ENCODE data around the gene CLEC18A. TPM values are rescaled to one million over a fixed set of nuclear protein-coding genes. Genes with fewer than 3 reads are reported as not detected.
A peak's percentile ranks its signal among the peaks of the same experiment; 100 is the strongest.
"Not testable (repeated sequence)": the region's sequence is repeated elsewhere in the genome, so short reads cannot be mapped to it uniquely, and the experiment has no call there.

The CLEC18A gene
- total and polyA plus RNA-seq, 2 donors (not counting 1 experiment from before 2014, with no cell fraction given) = 0.52 to 2.2 TPM

DNA sequence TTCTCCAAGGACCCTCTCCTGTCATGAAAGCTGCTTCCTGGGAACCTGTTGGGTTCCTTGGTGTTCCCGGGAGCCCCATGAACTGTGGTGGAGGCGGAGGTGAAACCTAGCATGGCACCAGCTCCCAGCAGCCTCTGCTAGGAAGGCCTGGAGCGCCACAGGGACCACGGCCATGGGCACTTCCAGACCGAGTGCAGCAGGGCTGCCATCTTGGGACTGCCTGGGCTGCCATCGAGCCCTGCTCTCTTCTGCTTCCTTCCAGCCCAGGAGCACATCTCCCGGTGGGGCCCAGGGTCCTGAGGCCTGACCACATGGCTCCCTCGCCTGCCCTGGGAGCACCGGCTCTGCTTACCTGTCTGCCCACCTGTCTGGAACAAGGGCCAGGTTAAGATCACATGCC lies 12.2 kb downstream of the CLEC18A start:
- H3K9ac ChIP-seq (ENCODE audit: low read length); H3K27me3 Mint-ChIP-seq; CTCF ChIA-PET; H3K36me3 ChIP-seq (replicated peaks in 1 of 2; ENCODE audit: control extremely low read depth in 1 of 2, control insufficient read depth in 1 of 2, extremely low read depth in 1 of 2, insufficient read depth in 2 of 2, low read length in 1 of 2); H3K79me2 ChIP-seq (ENCODE audit: control insufficient read depth, insufficient read depth, low read length); POLR2A ChIA-PET; H3K4me1 Mint-ChIP-seq; DNase-seq; H2AFZ ChIP-seq (ENCODE audit: insufficient read depth, low read depth, low read length, poor library complexity, severe bottlenecking); H3K4me3 Mint-ChIP-seq; H3K9me3 Mint-ChIP-seq (ENCODE audit: insufficient read depth); intact Hi-C loops (cut with micrococcal nuclease); H3K4me1 ChIP-seq (ENCODE audit: control insufficient read depth in 2 of 2, insufficient read depth in 2 of 2, low read length in 2 of 2); H3K27ac Mint-ChIP-seq; ATAC-seq (ENCODE audit: low read depth); H4K20me1 ChIP-seq (ENCODE audit: control insufficient read depth, insufficient read depth, low read length, poor library complexity, severe bottlenecking); H3K9me3 ChIP-seq (ENCODE audit: control extremely low read depth in 1 of 3, control insufficient read depth in 2 of 3, insufficient read depth in 1 of 3, low read length in 2 of 3); H3K4me2 ChIP-seq (replicated peaks; ENCODE audit: low read depth, low read length, poor library complexity, severe bottlenecking); H3K4me3 ChIP-seq (ENCODE audit: control extremely low read depth in 1 of 5, extremely low read depth in 1 of 5, insufficient read depth in 1 of 5, low read depth in 2 of 5, low read length in 4 of 5); H3K27me3 ChIP-seq (replicated peaks in 1 of 4; ENCODE audit: control extremely low read depth in 1 of 4, control insufficient read depth in 3 of 4, insufficient read depth in 4 of 4, low read length in 3 of 4); H3K27ac ChIP-seq (ENCODE audit: low read length in 2 of 2): not testable (repeated sequence)
- no CpG with 5 or more reads among the region's 9 CpGs for WGBS (ENCODE audit: insufficient coverage)

DNA sequence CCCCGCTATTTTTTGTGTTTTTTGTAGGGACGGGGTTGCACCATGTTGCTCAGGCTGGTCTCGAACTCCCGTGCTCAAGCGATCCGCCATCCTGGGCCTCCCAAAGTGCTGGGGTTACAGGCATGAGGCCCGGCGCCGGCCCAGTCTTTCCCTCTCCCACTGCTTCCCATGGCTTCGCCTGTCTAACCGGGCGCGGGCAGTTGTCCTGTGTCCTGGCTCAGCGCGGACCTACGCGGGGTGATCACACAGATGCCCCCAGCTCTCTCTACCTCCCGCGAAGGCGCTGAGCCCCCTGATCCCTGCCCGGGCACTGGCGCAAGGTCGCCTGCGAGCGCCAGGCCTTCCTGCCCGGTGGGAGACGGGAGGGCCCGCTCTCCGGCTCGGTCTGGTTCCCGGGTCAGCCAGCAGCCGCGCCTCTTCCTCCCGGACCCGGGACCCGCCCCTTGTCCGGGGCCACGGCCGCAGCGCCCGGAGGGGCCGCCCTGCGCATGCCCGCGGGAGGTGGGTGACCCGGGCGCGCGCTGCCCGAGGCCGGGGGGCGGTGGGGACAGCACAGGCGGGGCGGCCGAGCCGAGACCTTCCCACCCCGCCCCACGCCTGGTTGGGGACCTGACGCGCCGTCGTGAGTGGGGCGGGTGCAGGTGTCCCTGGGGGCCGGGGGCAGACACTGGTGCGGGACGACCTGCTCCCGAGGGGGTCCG lies 14.0 kb downstream of the CLEC18A start:
- WGBS (ENCODE audit: insufficient coverage) = 0% methylated on average over 22 of the region's 68 CpGs
- H3K4me1 Mint-ChIP-seq; H3K9me3 ChIP-seq (ENCODE audit: control extremely low read depth in 1 of 3, control insufficient read depth in 2 of 3, insufficient read depth in 1 of 3, low read length in 2 of 3); intact Hi-C loops (cut with micrococcal nuclease); DNase-seq; H3K36me3 ChIP-seq (replicated peaks in 1 of 2; ENCODE audit: control extremely low read depth in 1 of 2, control insufficient read depth in 1 of 2, extremely low read depth in 1 of 2, insufficient read depth in 2 of 2, low read length in 1 of 2); H3K9me3 Mint-ChIP-seq (ENCODE audit: insufficient read depth); H3K27ac ChIP-seq (ENCODE audit: low read length in 2 of 2); H3K79me2 ChIP-seq (ENCODE audit: control insufficient read depth, insufficient read depth, low read length); POLR2A ChIA-PET; H4K20me1 ChIP-seq (ENCODE audit: control insufficient read depth, insufficient read depth, low read length, poor library complexity, severe bottlenecking); CTCF ChIA-PET; H3K27ac Mint-ChIP-seq; H3K27me3 ChIP-seq (replicated peaks in 1 of 4; ENCODE audit: control extremely low read depth in 1 of 4, control insufficient read depth in 3 of 4, insufficient read depth in 4 of 4, low read length in 3 of 4); H3K27me3 Mint-ChIP-seq; H3K4me1 ChIP-seq (ENCODE audit: control insufficient read depth in 2 of 2, insufficient read depth in 2 of 2, low read length in 2 of 2): not testable (repeated sequence)
- peak overlapping the region in 3 of 5 experiments; percentile 8 to 46 (median 39) for H3K4me3 ChIP-seq (ENCODE audit: control extremely low read depth in 1 of 5, extremely low read depth in 1 of 5, insufficient read depth in 1 of 5, low read depth in 2 of 5, low read length in 4 of 5)
- peak overlapping the region; percentile 35 for H3K9ac ChIP-seq (ENCODE audit: low read length)
- ATAC-seq (ENCODE audit: low read depth) = peak; percentile 56
- peak overlapping the region; percentile 13 for H3K4me3 Mint-ChIP-seq
- peak overlapping the region; percentile 38 for H2AFZ ChIP-seq (ENCODE audit: insufficient read depth, low read depth, low read length, poor library complexity, severe bottlenecking)
- H3K4me2 ChIP-seq (replicated peaks; ENCODE audit: low read depth, low read length, poor library complexity, severe bottlenecking) = peak overlapping the region; percentile 48

DNA sequence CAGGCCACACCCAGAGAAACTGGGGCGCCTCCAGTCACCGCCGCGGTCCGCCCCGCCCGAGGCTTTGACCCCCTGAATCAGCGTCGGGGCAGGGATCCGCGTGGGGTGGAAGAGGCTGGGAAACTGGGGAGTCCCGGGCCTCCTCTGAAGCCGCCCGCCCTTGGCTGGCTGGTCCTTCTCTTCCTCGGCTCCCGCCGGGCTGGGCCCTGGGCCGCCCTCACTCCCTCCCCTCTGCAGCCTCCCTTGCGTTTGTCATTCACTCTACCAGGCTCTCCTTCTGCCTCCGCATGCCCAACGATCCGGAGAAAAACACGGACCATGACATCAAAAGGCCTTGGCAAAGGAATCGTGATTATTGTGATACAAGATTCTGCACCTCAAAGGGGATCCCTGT lies 14.5 kb downstream of the CLEC18A start:
- H3K27ac ChIP-seq (ENCODE audit: low read length in 2 of 2); H3K9me3 ChIP-seq (ENCODE audit: control extremely low read depth in 1 of 3, control insufficient read depth in 2 of 3, insufficient read depth in 1 of 3, low read length in 2 of 3); H4K20me1 ChIP-seq (ENCODE audit: control insufficient read depth, insufficient read depth, low read length, poor library complexity, severe bottlenecking); DNase-seq; H3K4me1 ChIP-seq (ENCODE audit: control insufficient read depth in 2 of 2, insufficient read depth in 2 of 2, low read length in 2 of 2); H3K9me3 Mint-ChIP-seq (ENCODE audit: insufficient read depth); H3K27me3 ChIP-seq (replicated peaks in 1 of 4; ENCODE audit: control extremely low read depth in 1 of 4, control insufficient read depth in 3 of 4, insufficient read depth in 4 of 4, low read length in 3 of 4); POLR2A ChIA-PET; ATAC-seq (ENCODE audit: low read depth); H3K36me3 ChIP-seq (replicated peaks in 1 of 2; ENCODE audit: control extremely low read depth in 1 of 2, control insufficient read depth in 1 of 2, extremely low read depth in 1 of 2, insufficient read depth in 2 of 2, low read length in 1 of 2); H2AFZ ChIP-seq (ENCODE audit: insufficient read depth, low read depth, low read length, poor library complexity, severe bottlenecking); H3K4me2 ChIP-seq (replicated peaks; ENCODE audit: low read depth, low read length, poor library complexity, severe bottlenecking); H3K4me3 Mint-ChIP-seq; H3K27ac Mint-ChIP-seq; H3K27me3 Mint-ChIP-seq; intact Hi-C loops (cut with micrococcal nuclease); H3K4me1 Mint-ChIP-seq; H3K79me2 ChIP-seq (ENCODE audit: control insufficient read depth, insufficient read depth, low read length); CTCF ChIA-PET: not testable (repeated sequence)
- WGBS (ENCODE audit: insufficient coverage) = no CpG with 5 or more reads among the region's 24 CpGs
- Histone ChIP-seq H3K4me3 (ENCODE audit: control extremely low read depth in 1 of 5, extremely low read depth in 1 of 5, insufficient read depth in 1 of 5, low read depth in 2 of 5, low read length in 4 of 5) (peak overlapping the region in 1 of 5 experiments; percentile 46), H3K9ac (ENCODE audit: low read length) (peak overlapping the region; percentile 35)

DNA sequence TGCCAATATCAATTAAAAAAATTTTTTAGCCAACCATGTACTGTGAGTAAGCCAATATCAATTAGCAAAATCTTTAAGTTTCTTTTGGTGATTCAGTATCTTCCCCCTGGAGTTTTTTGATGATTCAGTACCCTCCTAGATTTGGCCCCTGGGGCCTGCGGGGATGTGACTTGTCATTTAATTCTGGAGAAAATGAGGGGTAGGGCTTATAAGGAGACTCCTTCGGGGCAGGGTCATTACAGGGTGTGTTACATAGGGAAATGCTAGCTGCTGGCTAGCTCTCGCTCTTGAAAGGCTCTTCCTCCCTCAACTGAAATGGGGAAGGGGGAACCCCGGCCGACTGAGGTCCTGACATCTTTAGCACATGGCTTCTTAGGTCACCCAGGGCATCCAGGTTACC lies 16.6 kb downstream of the CLEC18A start:
- H3K4me3 ChIP-seq (ENCODE audit: control extremely low read depth in 1 of 5, extremely low read depth in 1 of 5, insufficient read depth in 1 of 5, low read depth in 2 of 5, low read length in 4 of 5); H3K27ac ChIP-seq (ENCODE audit: low read length in 2 of 2); H3K27ac Mint-ChIP-seq; H4K20me1 ChIP-seq (ENCODE audit: control insufficient read depth, insufficient read depth, low read length, poor library complexity, severe bottlenecking); DNase-seq; H3K4me3 Mint-ChIP-seq; CTCF ChIA-PET; H3K36me3 ChIP-seq (replicated peaks in 1 of 2; ENCODE audit: control extremely low read depth in 1 of 2, control insufficient read depth in 1 of 2, extremely low read depth in 1 of 2, insufficient read depth in 2 of 2, low read length in 1 of 2); H3K9me3 ChIP-seq (ENCODE audit: control extremely low read depth in 1 of 3, control insufficient read depth in 2 of 3, insufficient read depth in 1 of 3, low read length in 2 of 3); H3K4me2 ChIP-seq (replicated peaks; ENCODE audit: low read depth, low read length, poor library complexity, severe bottlenecking); H2AFZ ChIP-seq (ENCODE audit: insufficient read depth, low read depth, low read length, poor library complexity, severe bottlenecking); ATAC-seq (ENCODE audit: low read depth); H3K9me3 Mint-ChIP-seq (ENCODE audit: insufficient read depth); H3K4me1 ChIP-seq (ENCODE audit: control insufficient read depth in 2 of 2, insufficient read depth in 2 of 2, low read length in 2 of 2); H3K27me3 Mint-ChIP-seq; H3K27me3 ChIP-seq (replicated peaks in 1 of 4; ENCODE audit: control extremely low read depth in 1 of 4, control insufficient read depth in 3 of 4, insufficient read depth in 4 of 4, low read length in 3 of 4); H3K9ac ChIP-seq (ENCODE audit: low read length); POLR2A ChIA-PET; H3K79me2 ChIP-seq (ENCODE audit: control insufficient read depth, insufficient read depth, low read length); intact Hi-C loops (cut with micrococcal nuclease); H3K4me1 Mint-ChIP-seq: not testable (repeated sequence)
- WGBS (ENCODE audit: insufficient coverage) = no CpG with 5 or more reads among the region's 5 CpGs

All from B cell (primary cell).